Measurements from ENCODE around the gene FOXN3.

FOXN3 gene

GRCh38 chr14:89430391-89431236 lies 13.6 kb upstream of the FOXN3 start:
- DNase-seq = no peak

GRCh38 chr14:89429199-89430181 lies 12.5 kb upstream of the FOXN3 start:
- DNase-seq = peak; percentile 45

GRCh38 chr14:89428546-89429198 lies 11.6 kb upstream of the FOXN3 start:
- DNase-seq = no peak

DNA sequence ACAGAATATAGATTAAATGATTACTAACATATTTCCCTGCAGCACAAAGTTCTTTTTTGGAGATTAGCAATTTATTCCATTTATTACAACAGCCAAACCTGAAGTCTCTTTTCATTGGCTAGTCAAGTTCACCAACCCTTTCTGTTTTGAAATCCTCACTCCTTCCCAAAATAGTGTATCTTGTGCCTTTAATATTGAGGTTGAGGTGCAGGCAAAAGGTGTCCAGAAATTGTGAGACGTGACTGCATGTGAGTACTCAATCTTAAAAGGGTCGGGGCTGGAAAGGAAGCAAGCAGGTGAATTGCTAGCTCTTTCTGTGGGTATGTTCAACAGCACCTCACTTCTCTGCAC lies 11.1 kb upstream of the FOXN3 start:
- no peak for DNase-seq

DNA sequence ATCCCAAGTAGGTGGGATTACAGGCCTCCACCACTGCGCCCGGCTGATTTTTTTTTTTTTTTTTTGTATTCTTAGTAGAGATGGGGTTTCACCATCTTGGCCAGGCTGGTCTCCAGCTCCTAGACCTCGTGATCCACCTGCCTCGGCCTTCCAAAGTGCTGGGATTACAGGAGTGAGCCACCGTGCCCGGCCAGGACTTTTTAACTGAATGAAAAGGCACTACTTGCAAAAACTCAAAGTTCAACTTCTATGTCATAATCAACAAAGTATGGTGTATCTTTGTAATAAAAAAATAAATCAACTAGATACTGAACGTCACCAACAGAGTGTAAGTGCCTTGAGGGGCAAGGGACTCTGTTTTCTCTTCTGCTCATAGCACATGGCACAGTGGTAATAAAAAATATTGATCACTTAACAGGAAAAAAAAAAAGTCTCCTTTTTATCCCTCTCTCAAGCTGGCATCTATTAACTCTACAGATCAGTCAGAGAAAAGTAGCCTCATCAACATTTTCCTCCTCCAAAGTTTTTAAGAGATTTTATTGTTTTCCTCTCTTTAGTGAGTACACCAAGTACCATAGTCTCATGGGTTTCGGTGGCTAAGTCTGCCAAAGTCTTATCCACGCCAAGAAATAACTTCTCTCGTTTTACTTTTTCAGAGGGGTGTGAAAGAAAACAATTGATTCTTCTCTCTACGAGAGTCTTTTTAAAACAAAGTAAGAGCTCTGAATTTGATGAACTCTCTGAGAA lies 10.6 kb upstream of the FOXN3 start:
- no peak for DNase-seq

DNA sequence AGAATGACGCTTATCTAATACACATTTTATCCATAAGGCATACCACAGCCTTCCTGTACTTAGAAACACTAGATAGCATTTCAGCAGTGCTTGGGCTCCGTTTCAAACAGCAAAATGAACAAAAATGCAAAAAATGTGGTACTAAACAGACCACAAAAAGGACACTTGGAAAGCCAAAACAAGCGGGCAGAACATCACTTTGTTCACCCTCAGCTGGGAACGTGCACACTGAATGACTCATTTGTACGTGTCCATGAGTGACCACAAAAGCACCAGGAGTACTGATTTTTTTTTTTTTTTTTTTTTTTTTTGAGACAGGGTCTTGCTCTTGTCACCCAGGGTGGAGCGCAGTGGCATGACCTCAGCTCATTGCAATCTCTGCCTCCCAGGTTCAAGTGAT lies 8.9 kb upstream of the FOXN3 start:
- no peak for DNase-seq

- no peak for DNase-seq
These were observed 7.2 kb upstream of the FOXN3 start for GRCh38 chr14:89424241-89424640.

DNA sequence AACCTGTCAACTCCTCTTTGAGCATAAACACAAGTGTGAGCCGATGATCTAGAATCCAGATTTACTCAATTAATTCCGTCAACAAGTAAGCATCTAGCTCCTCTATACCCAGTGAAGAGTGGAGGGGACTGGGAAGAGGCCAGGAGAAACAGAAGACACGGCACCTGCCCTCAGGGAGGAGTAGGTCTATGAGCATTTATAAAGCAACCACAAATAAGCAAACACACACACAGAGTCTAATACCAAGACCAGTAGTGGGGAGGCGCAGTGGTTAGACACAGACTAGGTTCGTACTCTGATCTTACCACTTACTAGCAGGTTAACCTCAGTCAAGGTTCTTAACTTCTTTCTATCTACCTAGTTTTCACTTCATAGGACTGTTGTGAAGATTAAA lies 5.9 kb upstream of the FOXN3 start:
- no peak for DNase-seq

GRCh38 chr14:89422181-89422951 lies 5.3 kb upstream of the FOXN3 start:
- DNase-seq = peak; percentile 58

DNA sequence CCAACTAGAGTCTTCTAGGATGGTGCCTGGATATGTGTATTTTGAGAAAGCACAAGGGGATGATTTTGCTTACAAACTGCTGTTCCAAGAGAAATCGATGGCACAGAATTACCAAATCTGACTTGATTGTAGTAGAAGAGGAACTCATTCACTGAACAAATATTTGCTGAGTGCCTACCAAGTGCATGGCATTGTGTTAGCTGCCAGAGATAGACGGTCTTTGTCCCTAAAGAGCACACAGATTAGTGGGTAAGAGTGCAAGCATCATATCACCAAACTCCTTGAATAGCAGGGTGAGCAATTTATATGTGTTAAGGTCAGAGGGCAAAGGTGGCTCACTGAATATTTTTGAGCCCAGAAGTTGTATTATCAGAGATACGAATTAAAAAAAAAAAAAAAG lies 3.5 kb upstream of the FOXN3 start:
- no peak for DNase-seq

DNA sequence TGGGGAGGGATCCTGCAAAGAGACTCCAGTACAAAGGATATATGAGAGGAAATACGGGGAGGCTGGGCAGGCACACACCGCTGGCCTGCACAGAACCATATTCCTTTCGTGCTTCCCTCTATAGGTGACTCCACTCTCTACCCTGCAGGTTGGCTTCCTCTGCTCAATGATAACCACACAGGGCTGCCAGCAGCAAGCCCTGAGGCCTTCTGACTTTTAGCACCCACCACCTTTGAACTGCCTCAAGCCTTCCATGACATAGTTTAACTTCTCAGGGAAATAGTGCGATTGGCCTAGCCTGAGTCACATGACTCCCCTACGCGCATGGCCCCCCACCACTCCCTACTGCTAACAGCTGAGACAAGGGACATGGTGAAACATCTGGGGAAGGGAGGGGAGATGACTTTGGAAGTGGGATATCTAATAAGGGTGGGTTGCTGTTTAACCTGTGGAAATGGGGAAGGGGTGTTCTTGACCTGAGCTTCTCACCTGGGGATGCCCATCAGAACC lies 3.0 kb upstream of the FOXN3 start:
- DNase-seq = no peak

GRCh38 chr14:89418976-89419375 lies 1.9 kb upstream of the FOXN3 start:
- DNase-seq = no peak

GRCh38 chr14:89418452-89418851 lies 1.4 kb upstream of the FOXN3 start:
- no peak for DNase-seq

GRCh38 chr14:89417465-89418225 lies 612 bp upstream of the FOXN3 start:
- DNase-seq = peak; percentile 48

DNA sequence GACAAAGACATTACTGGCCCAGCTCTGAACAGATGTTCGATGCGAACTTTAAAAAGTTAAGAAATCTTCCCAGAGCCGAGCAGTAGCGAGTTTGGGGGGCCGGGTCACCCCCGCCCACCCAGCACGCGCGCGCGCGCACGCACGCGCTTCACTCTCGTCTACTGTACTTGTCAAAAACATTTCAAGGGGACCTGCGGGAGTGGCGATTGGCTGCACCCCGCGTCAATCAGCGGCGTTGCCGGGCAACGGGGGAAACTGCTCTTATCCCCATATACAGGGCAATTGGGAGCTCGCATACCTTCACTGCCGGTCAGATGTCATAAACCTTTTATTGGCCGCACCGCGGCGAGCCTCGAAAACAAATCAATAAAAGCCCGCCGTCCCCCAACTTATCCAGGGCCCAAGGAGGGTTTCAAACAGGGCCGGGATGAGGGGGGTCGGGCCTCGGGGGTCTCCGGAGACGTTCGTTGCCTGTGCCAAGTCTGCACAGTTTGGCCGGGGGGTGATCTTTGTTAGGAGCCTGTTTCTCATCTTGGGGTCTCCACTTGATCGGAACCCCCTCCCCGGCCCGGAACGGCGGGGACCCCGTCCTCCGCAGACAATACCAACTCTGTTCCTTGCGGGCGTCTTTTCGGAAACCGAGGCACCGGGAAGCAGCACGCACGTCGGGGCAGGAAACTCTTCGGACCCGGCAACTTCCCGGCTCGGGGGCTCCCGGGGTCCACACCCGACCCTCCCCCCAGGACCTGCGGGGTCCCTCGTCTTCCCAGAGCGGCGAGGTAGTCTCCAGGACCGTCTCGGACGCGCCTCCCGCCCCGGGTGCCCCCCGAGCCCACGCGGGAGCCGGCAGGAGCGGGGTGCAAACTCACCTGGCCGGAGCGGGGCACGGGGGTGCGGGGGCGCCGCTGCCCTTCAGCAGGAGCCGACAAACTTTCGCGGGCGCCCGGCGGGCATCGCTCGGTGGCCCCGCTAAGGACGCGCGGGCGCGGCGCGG lies 734 bp downstream of the FOXN3 start:
- DNase-seq = peak; percentile 99

- no peak for DNase-seq
These were observed 1.9 kb downstream of the FOXN3 start for GRCh38 chr14:89415159-89415558.

DNA sequence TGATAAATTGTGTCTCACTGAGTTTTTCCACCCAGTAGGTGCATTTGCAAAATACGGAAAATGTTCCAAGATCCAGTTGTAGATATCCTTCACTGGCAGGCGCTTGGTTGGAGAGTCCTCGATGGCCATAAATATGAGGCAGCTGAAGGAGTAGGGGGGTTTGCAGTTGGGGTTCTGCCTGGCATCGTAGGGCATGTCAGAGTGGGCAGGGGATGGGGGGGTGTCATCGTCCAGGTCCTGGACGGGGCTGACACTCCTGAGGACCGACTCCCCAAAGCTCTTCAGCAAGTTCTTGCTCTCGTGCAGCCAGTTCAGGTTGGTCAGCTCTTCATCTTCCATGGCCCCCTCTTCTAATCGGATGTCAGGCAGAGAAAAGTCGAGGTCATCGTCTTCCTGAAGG lies 5.1 kb downstream of the FOXN3 start:
- DNase-seq = no peak

GRCh38 chr14:89409961-89410360 lies 7.1 kb downstream of the FOXN3 start:
- DNase-seq = no peak

DNA sequence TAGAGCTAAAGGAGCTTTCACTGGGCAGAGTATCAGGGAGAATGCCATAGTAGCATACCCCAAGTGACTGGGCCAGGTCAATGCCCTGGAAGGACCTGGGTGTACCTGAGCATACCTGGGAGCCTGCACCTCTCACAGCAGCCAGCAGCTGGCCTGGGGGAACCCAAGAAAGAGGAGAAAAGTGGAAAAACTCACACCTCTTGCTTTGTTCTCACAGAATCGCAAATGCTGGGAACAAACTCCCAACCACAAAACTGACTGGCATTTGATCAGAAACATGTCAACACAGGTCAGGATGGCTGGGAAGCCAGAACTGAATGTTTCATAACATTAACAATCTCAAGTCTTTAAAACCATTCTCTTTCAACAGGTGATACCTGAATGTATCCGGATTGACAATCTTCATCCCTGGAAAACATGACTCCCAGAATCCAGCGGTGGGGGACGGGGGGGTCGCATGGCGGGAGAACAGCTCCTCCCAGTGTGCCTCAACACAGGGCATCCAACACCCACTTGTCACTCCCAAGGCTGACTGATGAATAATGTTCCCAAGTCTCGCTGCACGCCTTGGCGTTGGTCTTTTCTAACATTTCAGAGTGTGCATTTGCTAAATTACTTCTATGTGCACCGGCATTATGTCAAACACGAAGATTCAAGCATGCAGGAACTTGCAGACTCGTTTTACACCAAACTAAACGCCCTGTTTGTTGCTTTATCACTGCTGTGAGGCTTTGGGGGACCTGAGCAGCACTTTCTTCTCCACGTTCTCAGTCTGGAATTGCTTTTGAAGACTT lies 7.9 kb downstream of the FOXN3 start:
- no peak for DNase-seq
